K562 (cell line): Measurements from ENCODE around the gene LRRC7. TPM values are rescaled to one million over a fixed set of nuclear protein-coding genes. Genes with fewer than 3 reads are reported as not detected.

ENCODE experiments used
- ATAC-seq: fragments of 200-7000 bp; cut with Tn5 transposase; 3 replicates; pipeline ENCODE4 v1.9.1; 2020; ENCODE audit warnings: moderate library complexity
- BruUV-seq: library from RNA; stranded (reverse); fragments of 400-500 nt; replicated peaks from 2 replicates; lab custom pipeline; 2021; lab: Mats Ljungman, UMichigan
- CTCF ChIA-PET: fragments of 300-600 bp; formaldehyde crosslinking; extraction: SDS; loops from one replicate; lab custom pipeline; 2021; ENCODE audit warnings: low intra/inter-chr PET ratio; lab: Yijun Ruan, JAX
- POLR2A ChIA-PET: fragments of 300-600, 350-650 bp; sonication (Branson Sonifier 250); formaldehyde crosslinking; extraction: SDS; loops from one replicate; lab custom pipeline; 2021; ENCODE audit warnings: antibody characterized with exemption, inconsistent platforms; lab: Yijun Ruan, JAX
- DNase-seq, 4 experiments: peaks; one replicate each; pipeline versions ENCODE4 v3.0.0 to v3.0.0-alpha.2; 2011 to 2018; ENCODE audit warnings: low spot score in 3 of 4, mixed read lengths in 3 of 4; ENCODE audit errors: extremely low read depth in 1 of 4
- FAIRE-seq: peaks from 2 replicates; lab custom pipeline; 2011; peaks lifted over from hg19 to GRCh38; lab: Jason Lieb, UNC
- H2AFZ ChIP-seq: 2 replicates; pipeline ENCODE4 v1.6.0; 2011; ENCODE audit warnings: low read depth, low read length, control low read depth, inconsistent platforms
- H3K27ac ChIP-seq: fragments of 200-600 bp; 3 replicates; pipeline ENCODE4 v1.8.0; 2011; ENCODE audit warnings: low read depth, mild to moderate bottlenecking, control low read depth, inconsistent platforms, low read length, moderate library complexity, mixed read lengths; ENCODE audit errors: extremely low read depth
- H3K27me3 ChIP-seq, 2 experiments: fragments of 300-600 bp in 1 of 2; 2 replicates in 1 of 2; 3 replicates in 1 of 2; pipeline versions ENCODE4 v1.6.0 to v1.8.0; 2011; ENCODE audit warnings: inconsistent platforms in 2 of 2, low read length in 2 of 2, mild to moderate bottlenecking in 1 of 2, mixed read lengths in 1 of 2, moderate library complexity in 1 of 2; ENCODE audit not compliant: control insufficient read depth in 2 of 2, insufficient read depth in 2 of 2
- H3K36me3 ChIP-seq: fragments of 300-600 bp; 3 replicates; pipeline ENCODE4 v1.8.0; 2011; ENCODE audit warnings: mild to moderate bottlenecking, low read length, inconsistent platforms; ENCODE audit not compliant: control insufficient read depth, insufficient read depth
- H3K4me1 ChIP-seq, 2 experiments: fragments of 200-600 bp in 1 of 2; replicated peaks in 1 of 2; 2 replicates in 1 of 2; 3 replicates in 1 of 2; pipeline versions ENCODE4 v1.5.1 to v1.8.0; 2011; ENCODE audit warnings: inconsistent platforms in 2 of 2, low read length in 2 of 2, mild to moderate bottlenecking in 1 of 2, mixed read lengths in 1 of 2, moderate library complexity in 1 of 2; ENCODE audit not compliant: control insufficient read depth in 2 of 2, insufficient read depth in 2 of 2
- H3K4me2 ChIP-seq: 2 replicates; pipeline ENCODE4 v1.6.1; 2011; ENCODE audit warnings: low read length, control low read depth, inconsistent platforms, mixed read lengths; ENCODE audit not compliant: insufficient read depth
- H3K4me3 ChIP-seq: fragments of 200-600 bp; sonication (generic), shearing (Covaris generic); 2 replicates; pipeline ENCODE4 v1.5.1; 2016; ENCODE audit warnings: control low read depth, inconsistent platforms
- H3K79me2 ChIP-seq: fragments of 200-600 bp; 3 replicates; pipeline ENCODE4 v1.8.0; 2011; ENCODE audit warnings: low read length, inconsistent platforms; ENCODE audit not compliant: control insufficient read depth, insufficient read depth
- H3K9ac ChIP-seq, 2 experiments: 2 replicates each; pipeline versions ENCODE4 v1.6.0 to v1.6.1; 2011; ENCODE audit warnings: low read depth in 2 of 2, low read length in 2 of 2, control low read depth in 1 of 2, inconsistent platforms in 1 of 2, mild to moderate bottlenecking in 1 of 2, mixed read lengths in 1 of 2; ENCODE audit not compliant: insufficient read depth in 1 of 2
- H3K9me1 ChIP-seq: one replicate; pipeline ENCODE4 v1.6.0; 2011; ENCODE audit warnings: inconsistent platforms, mild to moderate bottlenecking, low read length, moderate library complexity; ENCODE audit not compliant: control insufficient read depth, insufficient read depth
- H3K9me3 ChIP-seq: replicated peaks from 2 replicates; pipeline ENCODE4 v1.5.1; 2011; ENCODE audit warnings: low read depth, low read length, inconsistent platforms; ENCODE audit not compliant: control insufficient read depth, insufficient read depth
- H4K20me1 ChIP-seq: replicated peaks from 2 replicates; pipeline ENCODE4 v1.6.1; 2011; ENCODE audit warnings: low read length, inconsistent platforms, mixed read lengths; ENCODE audit not compliant: control insufficient read depth, insufficient read depth
- BRD9 ChIP-seq: fragments of 450-650 bp; IDR thresholded peaks from 2 replicates; pipeline ENCODE4 v1.6.1; 2018; ENCODE audit warnings: low read depth; ENCODE audit not compliant: partially characterized antibody
- DDX20 ChIP-seq: fragments of 450-650 bp; IDR thresholded peaks from 2 replicates; pipeline ENCODE4 v1.6.1; 2016; ENCODE audit warnings: missing genetic modification characterization, low read depth, mild to moderate bottlenecking, missing compliant biosample characterization, moderate library complexity
- ERF ChIP-seq: fragments of 450-650 bp; formaldehyde crosslinking; IDR thresholded peaks from 2 replicates; pipeline ENCODE4 v1.4.0; 2020; ENCODE audit warnings: mild to moderate bottlenecking, mixed read lengths
- NR2F6 ChIP-seq: fragments of 450-650 bp; formaldehyde crosslinking; IDR thresholded peaks from 2 replicates; pipeline ENCODE4 v1.4.0; 2020; ENCODE audit warnings: mild to moderate bottlenecking
- SNIP1 ChIP-seq: fragments of 450-650 bp; IDR thresholded peaks from 2 replicates; pipeline ENCODE4 v1.7.1; 2017; ENCODE audit warnings: low read depth, mild to moderate bottlenecking
- U2AF2 ChIP-seq: fragments of 200-400 bp; formaldehyde crosslinking; optimal IDR thresholded peaks from 2 replicates; pipeline ENCODE3; 2017; ENCODE audit warnings: low read depth, mild to moderate bottlenecking, low read length
- ZNF121 ChIP-seq: sonication (generic); formaldehyde crosslinking; conservative IDR thresholded peaks from 2 replicates; pipeline ENCODE4 v1.8.0; 2022; ENCODE audit warnings: missing genetic modification reagents
- WGBS: fragments of 100-300 bp; shearing (Covaris generic); methylation state at CpG from one replicate; pipeline ENCODE4 v1.1.6; 2016; ENCODE audit warnings: low coverage, mixed read lengths; ENCODE audit not compliant: insufficient coverage; ENCODE audit errors: missing lambda C conversion rate; 5-methylcytosine and 5-hydroxymethylcytosine counted together
- in situ Hi-C: fragments of 300-500 bp; cut with MboI; formaldehyde crosslinking; loops from 4 replicates; pipeline ENCODE4 v1.15.0; 2018; ENCODE audit warnings: inconsistent platforms, mixed read lengths
- intact Hi-C: fragments of 100-400 bp; cut with micrococcal nuclease; formaldehyde crosslinking; loops from 2 replicates; pipeline ENCODE4 v1.14.2; 2022
- polyA plus RNA-seq, 8 experiments: library from polyadenylated mRNA; depleted of rRNA in 4 of 8; stranded (reverse) in 5 of 8; unstranded in 3 of 8; fragments of >200 nt; fragmentation: Nextera tagmentation in 2 of 8; fragmentation: Illumina TruSeq in 1 of 8; extraction: Ambion mirVana in 2 of 8; extraction: Trizol in 1 of 8; gene quantifications; 2 replicates each; pipeline versions ENCODE4 v1.2.1 to v1.2.3, GENCODE V29; 2011 to 2014; ENCODE audit warnings: inconsistent platforms in 1 of 8, missing spikeins in 1 of 8
- total RNA-seq, 7 experiments: library from RNA; depleted of rRNA in 6 of 7; stranded (reverse); fragments of >200 nt in 6 of 7; fragmentation: Illumina TruSeq in 2 of 7; extraction: Trizol in 2 of 7; gene quantifications; 2 replicates each; pipeline versions ENCODE4 v1.2.1 to v1.2.3, GENCODE V29; 2011 to 2021; ENCODE audit warnings: low replicate concordance in 1 of 7
- TF ChIP-seq, protein P1 (sequence below): sonication (generic); formaldehyde crosslinking; IDR thresholded peaks from 2 replicates; pipeline ENCODE4 v1.9.0; 2022; ENCODE audit warnings: mild to moderate bottlenecking, missing genetic modification reagents
- TF ChIP-seq, protein P2 (sequence below): fragments of 450-650 bp; IDR thresholded peaks from 2 replicates; pipeline ENCODE4 v1.6.1; 2016; ENCODE audit warnings: low read depth

The LRRC7 gene
- total and polyA plus RNA-seq, 9 of the 15 experiments (the other 6 are each of a cell fraction or from before 2014, with no cell fraction given) = 0.09 to 0.94 (median 0.49) TPM

DNA sequence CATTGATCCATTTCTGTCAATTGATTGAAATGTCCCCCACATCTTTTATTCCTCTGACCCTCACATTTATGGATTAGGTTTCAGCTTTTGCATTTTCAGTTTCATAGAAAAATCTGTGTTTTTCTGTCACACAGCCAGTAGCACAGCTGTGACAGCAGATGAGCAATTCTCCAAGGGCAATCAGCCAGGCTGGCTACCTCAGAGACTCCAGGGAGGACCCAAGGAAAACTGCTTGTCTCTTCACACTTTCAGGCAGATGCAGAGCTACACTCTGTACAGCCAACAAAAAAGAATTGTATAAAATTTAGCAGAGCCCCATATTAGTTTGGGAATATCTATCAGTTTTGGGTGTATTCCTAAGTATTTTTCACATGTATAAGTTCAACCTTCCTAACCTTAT, 257.2 kb downstream of the LRRC7 start:
- no peaks in the 10 kb centered on the region for H4K20me1 ChIP-seq
- TF ChIP-seq NR2F6 (CRISPR knock-in tag) (no peak), BRD9 (no peak), ERF (no peak)
- TF ChIP-seq, protein P1, sequence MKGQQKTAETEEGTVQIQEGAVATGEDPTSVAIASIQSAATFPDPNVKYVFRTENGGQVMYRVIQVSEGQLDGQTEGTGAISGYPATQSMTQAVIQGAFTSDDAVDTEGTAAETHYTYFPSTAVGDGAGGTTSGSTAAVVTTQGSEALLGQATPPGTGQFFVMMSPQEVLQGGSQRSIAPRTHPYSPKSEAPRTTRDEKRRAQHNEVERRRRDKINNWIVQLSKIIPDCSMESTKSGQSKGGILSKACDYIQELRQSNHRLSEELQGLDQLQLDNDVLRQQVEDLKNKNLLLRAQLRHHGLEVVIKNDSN (CRISPR knock-in tag) = no peak
- TF ChIP-seq, all 486 proteins: peak for 0
- Histone ChIP-seq H3K27me3 (no peaks in the 10 kb centered on the region), H3K27ac (no peak overlapping the region), H3K4me1 (no peaks in the 10 kb centered on the region), H3K36me3 (no peaks in the 10 kb centered on the region), H2AFZ (no peak overlapping the region), H3K9ac (no peak overlapping the region), H3K4me3 (no peak overlapping the region), H3K4me2 (no peak overlapping the region), H3K9me1 (no peaks in the 10 kb centered on the region), H3K9me3 (no peaks in the 10 kb centered on the region), H3K79me2 (no peaks in the 10 kb centered on the region)
- in situ Hi-C loops = no loop called here
- ChIA-PET POLR2A (no interaction called here), CTCF (no interaction called here)
- DNase-seq = no peak
- ATAC-seq = no peak
- FAIRE-seq = no peak
- intact Hi-C loops = no loop called here
- no TSS peak for BruUV-seq

DNA sequence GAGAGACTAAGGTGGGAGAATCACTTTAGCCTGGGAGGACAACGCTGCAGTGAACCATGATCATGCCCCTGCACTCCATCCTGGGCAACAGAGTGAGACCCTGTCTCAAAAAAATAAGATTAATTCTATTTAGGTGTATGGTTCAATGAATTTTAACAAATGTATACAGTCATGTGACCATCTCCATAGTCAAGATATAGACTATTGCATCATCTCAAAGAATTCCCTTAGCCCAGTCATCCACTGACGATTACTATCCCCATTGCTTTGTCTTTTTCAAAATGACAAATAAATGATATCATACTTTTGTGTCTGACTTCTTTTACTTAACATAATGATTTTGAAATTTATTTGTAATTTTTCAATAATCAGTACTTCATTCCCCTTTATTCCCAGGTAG, 260.0 kb downstream of the LRRC7 start:
- no peaks in the 10 kb centered on the region for H3K9me1 ChIP-seq
- H3K27ac ChIP-seq = no peak overlapping the region
- no peak overlapping the region for H2AFZ ChIP-seq
- no peaks in the 10 kb centered on the region for H3K9me3 ChIP-seq
- no peak for FAIRE-seq
- no peaks in the 10 kb centered on the region for H3K79me2 ChIP-seq
- WGBS = 0% methylated on average over 2 of the region's 2 CpGs
- in situ Hi-C loops = no loop called here
- no peaks in the 10 kb centered on the region for H3K36me3 ChIP-seq
- no peak overlapping the region for H3K9ac ChIP-seq
- DNase-seq = no peak
- H3K27me3 ChIP-seq = no peaks in the 10 kb centered on the region
- ATAC-seq = no peak
- CTCF ChIA-PET = no interaction called here
- no peaks in the 10 kb centered on the region for H4K20me1 ChIP-seq
- BruUV-seq = no TSS peak
- POLR2A ChIA-PET = no interaction called here
- intact Hi-C loops = no loop called here
- H3K4me1 ChIP-seq = no peaks in the 10 kb centered on the region
- H3K4me3 ChIP-seq = no peak overlapping the region
- H3K4me2 ChIP-seq = no peak overlapping the region
- TF ChIP-seq, protein P2, sequence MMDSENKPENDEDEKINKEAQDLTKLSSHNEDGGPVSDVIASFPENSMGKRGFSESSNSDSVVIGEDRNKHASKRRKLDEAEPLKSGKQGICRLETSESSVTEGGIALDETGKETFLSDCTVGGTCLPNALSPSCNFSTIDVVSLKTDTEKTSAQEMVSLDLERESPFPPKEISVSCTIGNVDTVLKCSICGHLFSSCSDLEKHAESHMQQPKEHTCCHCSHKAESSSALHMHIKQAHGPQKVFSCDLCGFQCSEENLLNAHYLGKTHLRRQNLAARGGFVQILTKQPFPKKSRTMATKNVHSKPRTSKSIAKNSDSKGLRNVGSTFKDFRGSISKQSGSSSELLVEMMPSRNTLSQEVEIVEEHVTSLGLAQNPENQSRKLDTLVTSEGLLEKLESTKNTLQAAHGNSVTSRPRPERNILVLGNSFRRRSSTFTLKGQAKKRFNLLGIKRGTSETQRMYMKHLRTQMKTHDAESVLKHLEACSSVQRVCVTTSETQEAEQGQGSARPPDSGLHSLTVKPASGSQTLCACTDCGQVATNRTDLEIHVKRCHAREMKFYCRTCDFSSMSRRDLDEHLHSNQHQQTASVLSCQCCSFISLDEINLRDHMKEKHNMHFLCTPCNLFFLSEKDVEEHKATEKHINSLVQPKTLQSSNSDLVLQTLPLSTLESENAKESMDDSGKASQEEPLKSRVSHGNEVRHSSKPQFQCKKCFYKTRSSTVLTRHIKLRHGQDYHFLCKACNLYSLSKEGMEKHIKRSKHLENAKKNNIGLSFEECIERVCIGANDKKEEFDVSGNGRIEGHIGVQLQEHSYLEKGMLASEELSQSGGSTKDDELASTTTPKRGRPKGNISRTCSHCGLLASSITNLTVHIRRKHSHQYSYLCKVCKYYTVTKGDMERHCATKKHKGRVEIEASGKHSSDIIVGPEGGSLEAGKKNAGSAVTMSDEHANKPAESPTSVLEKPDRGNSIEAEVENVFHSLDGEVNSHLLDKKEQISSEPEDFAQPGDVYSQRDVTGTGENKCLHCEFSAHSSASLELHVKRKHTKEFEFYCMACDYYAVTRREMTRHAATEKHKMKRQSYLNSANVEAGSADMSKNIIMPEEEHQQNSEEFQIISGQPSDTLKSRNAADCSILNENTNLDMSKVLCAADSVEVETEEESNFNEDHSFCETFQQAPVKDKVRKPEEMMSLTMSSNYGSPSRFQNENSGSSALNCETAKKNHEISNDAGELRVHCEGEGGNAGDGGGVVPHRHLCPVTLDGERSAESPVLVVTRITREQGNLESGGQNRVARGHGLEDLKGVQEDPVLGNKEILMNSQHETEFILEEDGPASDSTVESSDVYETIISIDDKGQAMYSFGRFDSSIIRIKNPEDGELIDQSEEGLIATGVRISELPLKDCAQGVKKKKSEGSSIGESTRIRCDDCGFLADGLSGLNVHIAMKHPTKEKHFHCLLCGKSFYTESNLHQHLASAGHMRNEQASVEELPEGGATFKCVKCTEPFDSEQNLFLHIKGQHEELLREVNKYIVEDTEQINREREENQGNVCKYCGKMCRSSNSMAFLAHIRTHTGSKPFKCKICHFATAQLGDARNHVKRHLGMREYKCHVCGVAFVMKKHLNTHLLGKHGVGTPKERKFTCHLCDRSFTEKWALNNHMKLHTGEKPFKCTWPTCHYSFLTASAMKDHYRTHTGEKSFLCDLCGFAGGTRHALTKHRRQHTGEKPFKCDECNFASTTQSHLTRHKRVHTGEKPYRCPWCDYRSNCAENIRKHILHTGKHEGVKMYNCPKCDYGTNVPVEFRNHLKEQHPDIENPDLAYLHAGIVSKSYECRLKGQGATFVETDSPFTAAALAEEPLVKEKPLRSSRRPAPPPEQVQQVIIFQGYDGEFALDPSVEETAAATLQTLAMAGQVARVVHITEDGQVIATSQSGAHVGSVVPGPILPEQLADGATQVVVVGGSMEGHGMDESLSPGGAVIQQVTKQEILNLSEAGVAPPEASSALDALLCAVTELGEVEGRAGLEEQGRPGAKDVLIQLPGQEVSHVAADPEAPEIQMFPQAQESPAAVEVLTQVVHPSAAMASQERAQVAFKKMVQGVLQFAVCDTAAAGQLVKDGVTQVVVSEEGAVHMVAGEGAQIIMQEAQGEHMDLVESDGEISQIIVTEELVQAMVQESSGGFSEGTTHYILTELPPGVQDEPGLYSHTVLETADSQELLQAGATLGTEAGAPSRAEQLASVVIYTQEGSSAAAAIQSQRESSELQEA = no peak
- TF ChIP-seq SNIP1 (no peak), ZNF121 (CRISPR knock-in tag) (no peak), DDX20 (no peak), U2AF2 (no peak)
